ENCODE data around the gene FUT8.
"Not testable (repeated sequence)": the region's sequence is repeated elsewhere in the genome, so short reads cannot be mapped to it uniquely, and the experiment has no call there.

FUT8 gene

GRCh38 chr14:65709576-65709975 lies 297.0 kb downstream of the FUT8 start:
- no peak for DNase-seq (ENCODE audit: low spot score)
- Histone ChIP-seq H3K27me3 (ENCODE audit: insufficient read depth, poor library complexity, severe bottlenecking) (no peaks in the 10 kb centered on the region), H3K4me1 (ENCODE audit: insufficient read depth, poor library complexity, severe bottlenecking) (no peaks in the 10 kb centered on the region), H3K27ac (ENCODE audit: poor library complexity, severe bottlenecking) (no peak overlapping the region), H3K9me3 (ENCODE audit: severe bottlenecking) (no peaks in the 10 kb centered on the region), H3K36me3 (ENCODE audit: low read depth) (no peaks in the 10 kb centered on the region), H3K4me3 (ENCODE audit: severe bottlenecking) (no peak overlapping the region)
- no peak for ATAC-seq (ENCODE audit: low read depth)
- TF ChIP-seq CTCF (IDR thresholded peaks at IDR 0.05; ENCODE audit: poor library complexity, severe bottlenecking): no peak

- not testable (repeated sequence) for H3K9me3 ChIP-seq (ENCODE audit: severe bottlenecking); H3K36me3 ChIP-seq (ENCODE audit: low read depth); ATAC-seq (ENCODE audit: low read depth); H3K4me3 ChIP-seq (ENCODE audit: severe bottlenecking); H3K4me1 ChIP-seq (ENCODE audit: insufficient read depth, poor library complexity, severe bottlenecking); H3K27ac ChIP-seq (ENCODE audit: poor library complexity, severe bottlenecking); H3K27me3 ChIP-seq (ENCODE audit: insufficient read depth, poor library complexity, severe bottlenecking); DNase-seq (ENCODE audit: low spot score)
These were observed 304.3 kb downstream of the FUT8 start for GRCh38 chr14:65716813-65717212.

DNA sequence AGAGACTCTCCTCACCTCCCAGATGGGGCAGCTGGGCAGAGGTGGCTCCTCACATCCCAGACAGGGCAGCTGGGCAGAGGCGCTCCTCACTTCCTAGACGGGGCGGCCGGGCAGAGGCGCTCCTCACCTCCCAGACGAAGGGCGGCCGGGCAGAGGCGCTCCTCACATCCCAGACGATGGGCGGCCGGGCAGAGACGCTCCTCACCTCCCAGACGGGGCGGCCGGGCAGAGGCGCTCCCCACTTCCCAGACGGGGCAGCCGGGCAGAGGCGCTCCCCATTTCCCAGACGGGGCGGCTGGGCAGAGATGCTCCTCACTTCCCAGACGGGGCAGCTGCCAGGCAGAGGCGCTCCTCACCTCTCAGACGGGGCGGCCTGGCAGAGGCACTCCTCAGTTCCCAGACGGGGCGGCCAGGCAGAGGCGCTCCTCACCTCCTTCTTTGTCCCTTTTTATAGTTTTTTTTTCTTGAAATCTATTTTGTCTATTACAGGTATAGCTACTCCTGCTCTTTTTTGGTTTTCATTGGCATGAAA lies 304.9 kb downstream of the FUT8 start:
- not testable (repeated sequence) for H3K36me3 ChIP-seq (ENCODE audit: low read depth); ATAC-seq (ENCODE audit: low read depth); H3K27ac ChIP-seq (ENCODE audit: poor library complexity, severe bottlenecking); H3K27me3 ChIP-seq (ENCODE audit: insufficient read depth, poor library complexity, severe bottlenecking); H3K9me3 ChIP-seq (ENCODE audit: severe bottlenecking); H3K4me1 ChIP-seq (ENCODE audit: insufficient read depth, poor library complexity, severe bottlenecking); H3K4me3 ChIP-seq (ENCODE audit: severe bottlenecking); DNase-seq (ENCODE audit: low spot score)

DNA sequence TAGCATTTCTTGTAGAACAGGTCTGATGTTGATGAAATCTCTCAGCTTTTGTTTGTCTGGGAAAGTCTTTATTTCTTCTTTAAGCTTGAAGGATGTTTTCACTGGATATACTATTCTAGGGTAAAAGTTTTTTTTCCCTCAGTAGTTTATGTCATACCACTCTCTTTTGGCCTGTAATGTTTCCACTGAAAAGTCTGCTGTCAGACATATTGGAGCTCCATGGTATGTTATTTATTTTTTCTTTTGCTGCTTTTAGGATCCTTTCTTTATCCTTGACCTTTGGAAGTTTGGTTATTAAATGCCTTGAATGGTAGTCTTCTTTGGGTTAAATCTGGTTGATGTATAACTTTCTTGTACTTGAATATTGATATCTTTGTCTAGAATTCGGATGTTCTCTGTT lies 306.1 kb downstream of the FUT8 start:
- H3K27me3 ChIP-seq (ENCODE audit: insufficient read depth, poor library complexity, severe bottlenecking): no peaks in the 10 kb centered on the region
- TF ChIP-seq CTCF (IDR thresholded peaks at IDR 0.05; ENCODE audit: poor library complexity, severe bottlenecking): no peak
- H3K27ac ChIP-seq (ENCODE audit: poor library complexity, severe bottlenecking): no peak overlapping the region
- H3K4me3 ChIP-seq (ENCODE audit: severe bottlenecking): no peak overlapping the region
- H3K4me1 ChIP-seq (ENCODE audit: insufficient read depth, poor library complexity, severe bottlenecking): no peaks in the 10 kb centered on the region
- no peaks in the 10 kb centered on the region for H3K36me3 ChIP-seq (ENCODE audit: low read depth)
- DNase-seq (ENCODE audit: low spot score) (no peak), ATAC-seq (ENCODE audit: low read depth) (no peak)
- H3K9me3 ChIP-seq (ENCODE audit: severe bottlenecking): peaks cover 6% of the 10 kb centered on the region

DNA sequence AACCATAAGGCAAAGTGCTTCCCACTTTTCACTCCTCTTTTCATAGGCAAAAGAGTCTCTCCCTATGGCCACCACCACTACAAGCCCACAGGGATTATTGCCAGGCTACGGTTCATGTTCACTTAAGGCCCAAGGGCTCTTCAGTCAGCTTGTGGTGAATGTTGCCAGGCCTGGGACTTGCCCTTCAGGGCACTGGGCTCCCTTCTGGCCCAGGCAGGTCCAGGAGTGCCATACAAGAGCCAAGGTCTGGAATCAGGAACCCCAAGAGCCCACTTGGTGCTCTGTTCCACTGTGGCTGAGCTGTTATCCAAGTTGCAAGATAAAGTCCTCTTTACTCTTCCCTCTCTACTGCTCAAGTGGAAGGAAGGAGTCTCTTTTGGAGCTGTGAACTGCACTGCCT lies 307.6 kb downstream of the FUT8 start:
- Histone ChIP-seq H3K27me3 (ENCODE audit: insufficient read depth, poor library complexity, severe bottlenecking) (no peaks in the 10 kb centered on the region), H3K27ac (ENCODE audit: poor library complexity, severe bottlenecking) (no peak overlapping the region), H3K4me3 (ENCODE audit: severe bottlenecking) (no peak overlapping the region), H3K36me3 (ENCODE audit: low read depth) (no peaks in the 10 kb centered on the region), H3K4me1 (ENCODE audit: insufficient read depth, poor library complexity, severe bottlenecking) (no peaks in the 10 kb centered on the region), H3K9me3 (ENCODE audit: severe bottlenecking) (peaks cover 6% of the 10 kb centered on the region)
- no peak for TF ChIP-seq CTCF (IDR thresholded peaks at IDR 0.05; ENCODE audit: poor library complexity, severe bottlenecking)
- ATAC-seq (ENCODE audit: low read depth): no peak; the same call in 2 of the 3 replicates
- DNase-seq (ENCODE audit: low spot score): no peak

GRCh38 chr14:65720743-65721142 lies 308.2 kb downstream of the FUT8 start:
- Histone ChIP-seq H3K36me3 (ENCODE audit: low read depth) (no peaks in the 10 kb centered on the region), H3K4me1 (ENCODE audit: insufficient read depth, poor library complexity, severe bottlenecking) (no peaks in the 10 kb centered on the region), H3K9me3 (ENCODE audit: severe bottlenecking) (peaks cover 6% of the 10 kb centered on the region), H3K4me3 (ENCODE audit: severe bottlenecking) (no peak overlapping the region), H3K27ac (ENCODE audit: poor library complexity, severe bottlenecking) (no peak overlapping the region), H3K27me3 (ENCODE audit: insufficient read depth, poor library complexity, severe bottlenecking) (no peaks in the 10 kb centered on the region)
- DNase-seq (ENCODE audit: low spot score): no peak
- no peak for TF ChIP-seq CTCF (IDR thresholded peaks at IDR 0.05; ENCODE audit: poor library complexity, severe bottlenecking)
- ATAC-seq (ENCODE audit: low read depth): no peak

Data from RWPE2 (cell line).